HEK293T (cell line): ENCODE measurements around the gene CPO.

ENCODE experiments used
- ARNT ChIP-seq: fragments of 450-650 bp; IDR thresholded peaks from 2 replicates; pipeline ENCODE4 v1.6.1; 2017; ENCODE audit warnings: mild to moderate bottlenecking
- BHLHE40 ChIP-seq: fragments of 450-650 bp; IDR thresholded peaks from 2 replicates; pipeline ENCODE4 v1.6.1; 2016; ENCODE audit warnings: mild to moderate bottlenecking, moderate library complexity, borderline replicate concordance
- FOXA1 ChIP-seq: fragments of 450-650 bp; IDR thresholded peaks from 2 replicates; pipeline ENCODE4 v1.6.1; 2016; ENCODE audit warnings: mild to moderate bottlenecking
- FOXK2 ChIP-seq: fragments of 450-650 bp; IDR thresholded peaks from 2 replicates; pipeline ENCODE4 v1.6.1; 2016; ENCODE audit warnings: mild to moderate bottlenecking
- FOXM1 ChIP-seq: fragments of 450-650 bp; IDR thresholded peaks from 2 replicates; pipeline ENCODE4 v1.6.1; 2017; ENCODE audit warnings: mild to moderate bottlenecking, borderline replicate concordance
- HDGF ChIP-seq: fragments of 450-650 bp; IDR thresholded peaks from 2 replicates; pipeline ENCODE4 v1.6.1; 2017; ENCODE audit warnings: antibody characterized with exemption, borderline replicate concordance
- L3MBTL2 ChIP-seq: fragments of 450-650 bp; conservative IDR thresholded peaks from 2 replicates; pipeline ENCODE4 v1.6.1; 2016; ENCODE audit warnings: mild to moderate bottlenecking
- LEF1 ChIP-seq: fragments of 450-650 bp; IDR thresholded peaks from 2 replicates; pipeline ENCODE4 v1.6.1; 2017; ENCODE audit warnings: mild to moderate bottlenecking, borderline replicate concordance
- NFRKB ChIP-seq: fragments of 450-650 bp; IDR thresholded peaks from 2 replicates; pipeline ENCODE4 v1.6.1; 2016; ENCODE audit warnings: mild to moderate bottlenecking, moderate library complexity
- PKNOX1 ChIP-seq: fragments of 450-650 bp; IDR thresholded peaks from 2 replicates; pipeline ENCODE4 v1.6.1; 2016
- SUZ12 ChIP-seq: fragments of 450-650 bp; IDR thresholded peaks from 2 replicates; pipeline ENCODE4 v1.6.1; 2016; ENCODE audit warnings: mild to moderate bottlenecking
- TARDBP ChIP-seq: fragments of 450-650 bp; IDR thresholded peaks from 2 replicates; pipeline ENCODE4 v1.6.1; 2016
- ZNF384 ChIP-seq: fragments of 450-650 bp; IDR thresholded peaks from 2 replicates; pipeline ENCODE4 v1.6.1; 2016

GRCh38 chr2:206958261-206958660 lies 18.9 kb downstream of the CPO start:
- no peak for TF ChIP-seq LEF1
- TF ChIP-seq TARDBP: no peak
- no peak for TF ChIP-seq ZNF384
- no peak for TF ChIP-seq BHLHE40
- no peak for TF ChIP-seq SUZ12
- TF ChIP-seq FOXK2: no peak
- no peak for TF ChIP-seq FOXA1
- no peak for TF ChIP-seq FOXM1
- TF ChIP-seq HDGF: no peak
- TF ChIP-seq ARNT: no peak
- TF ChIP-seq NFRKB: no peak
- TF ChIP-seq PKNOX1: no peak
- no peak for TF ChIP-seq L3MBTL2
